ENCODE measurements around the gene MAL.

DNA sequence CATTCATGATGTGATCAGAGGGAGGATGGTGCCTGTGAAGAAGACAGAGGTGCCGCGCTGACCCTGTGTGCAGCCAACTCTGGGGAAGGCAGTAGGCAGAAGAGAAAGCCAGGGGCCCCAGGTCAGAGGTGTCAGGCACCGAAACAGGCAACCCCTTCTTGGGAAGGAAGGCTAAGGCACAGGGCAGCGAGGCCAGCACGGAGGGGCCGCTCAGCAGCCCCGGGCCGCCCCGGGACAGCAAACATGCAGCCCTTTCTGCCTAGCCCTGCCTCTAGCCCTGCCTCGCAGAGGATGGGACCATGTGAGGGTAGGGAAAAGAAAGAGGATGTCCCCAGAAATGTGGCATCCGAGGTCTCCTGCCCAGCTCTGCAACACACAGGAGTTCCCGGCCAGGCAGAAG lies 7.7 kb upstream of the MAL start:
- TF ChIP-seq, protein P1, sequence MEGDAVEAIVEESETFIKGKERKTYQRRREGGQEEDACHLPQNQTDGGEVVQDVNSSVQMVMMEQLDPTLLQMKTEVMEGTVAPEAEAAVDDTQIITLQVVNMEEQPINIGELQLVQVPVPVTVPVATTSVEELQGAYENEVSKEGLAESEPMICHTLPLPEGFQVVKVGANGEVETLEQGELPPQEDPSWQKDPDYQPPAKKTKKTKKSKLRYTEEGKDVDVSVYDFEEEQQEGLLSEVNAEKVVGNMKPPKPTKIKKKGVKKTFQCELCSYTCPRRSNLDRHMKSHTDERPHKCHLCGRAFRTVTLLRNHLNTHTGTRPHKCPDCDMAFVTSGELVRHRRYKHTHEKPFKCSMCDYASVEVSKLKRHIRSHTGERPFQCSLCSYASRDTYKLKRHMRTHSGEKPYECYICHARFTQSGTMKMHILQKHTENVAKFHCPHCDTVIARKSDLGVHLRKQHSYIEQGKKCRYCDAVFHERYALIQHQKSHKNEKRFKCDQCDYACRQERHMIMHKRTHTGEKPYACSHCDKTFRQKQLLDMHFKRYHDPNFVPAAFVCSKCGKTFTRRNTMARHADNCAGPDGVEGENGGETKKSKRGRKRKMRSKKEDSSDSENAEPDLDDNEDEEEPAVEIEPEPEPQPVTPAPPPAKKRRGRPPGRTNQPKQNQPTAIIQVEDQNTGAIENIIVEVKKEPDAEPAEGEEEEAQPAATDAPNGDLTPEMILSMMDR (IDR thresholded peaks at IDR 0.05): no peak
- TF ChIP-seq POLR2AphosphoS5 (IDR thresholded peaks at IDR 0.05): no peak

Measured in stomach (tissue), 4 donors.